Esophagus squamous epithelium (tissue), 5 donors: Measurements from ENCODE around the gene OOSP1. TPM values are rescaled to one million over a fixed set of nuclear protein-coding genes. Genes with fewer than 3 reads are reported as not detected.
"Not testable (repeated sequence)": the region's sequence is repeated elsewhere in the genome, so short reads cannot be mapped to it uniquely, and the experiment has no call there.

Source experiments
- DNase-seq: peaks from one replicate; lab custom pipeline; 2025; lab: John Stamatoyannopoulos, UW
- H3K27ac ChIP-seq, 4 donors: fragments of 200-600 bp; sonication (generic); one replicate each; pipeline ENCODE4 v1.5.1; 2016 to 2019; ENCODE audit warnings: mild to moderate bottlenecking in 1 of 4
- H3K27me3 ChIP-seq, 4 donors: fragments of 200-600 bp; sonication (generic); 1 replicate in 3 of 4; 2 replicates in 1 of 4; pipeline versions ENCODE4 v1.5.1 to v1.6.0; 2017 to 2021; ENCODE audit warnings: antibody characterized with exemption in 1 of 4
- H3K36me3 ChIP-seq, 3 donors: fragments of 200-600 bp; sonication (generic); one replicate each; pipeline ENCODE4 v1.5.1; 2016 to 2019
- H3K4me1 ChIP-seq, 3 donors: fragments of 200-600 bp; sonication (generic); one replicate each; pipeline ENCODE4 v1.5.1; 2017 to 2019
- H3K4me3 ChIP-seq, 4 donors: fragments of 200-600 bp; sonication (generic); 1 replicate in 3 of 4; 2 replicates in 1 of 4; pipeline ENCODE4 v1.5.1; 2016 to 2019; ENCODE audit warnings: mild to moderate bottlenecking in 2 of 4, moderate library complexity in 1 of 4
- H3K9me3 ChIP-seq, 3 donors: fragments of 200-600 bp; sonication (generic); one replicate each; pipeline ENCODE4 v1.5.1; 2016 to 2019
- CTCF ChIP-seq, 6 experiments: fragments of 450-650 bp in 4 of 6; fragments of 200-600 bp in 2 of 6; sonication (generic) in 2 of 6; IDR thresholded peaks; one replicate each; pipeline ENCODE4 v1.5.1; 2016 to 2019; ENCODE audit warnings: antibody characterized with exemption in 6 of 6, mild to moderate bottlenecking in 4 of 6, moderate library complexity in 4 of 6
- POLR2A ChIP-seq, 4 donors: fragments of 450-650 bp; IDR thresholded peaks; one replicate each; pipeline ENCODE4 v1.6.1; 2017; ENCODE audit warnings: antibody characterized with exemption in 4 of 4, mild to moderate bottlenecking in 4 of 4, moderate library complexity in 3 of 4
- WGBS, 2 donors: methylation state at CpG; one replicate each; pipeline ENCODE4 v1.1.5; 2018; 5-methylcytosine and 5-hydroxymethylcytosine counted together
- intact Hi-C: fragments of 100-400 bp; cut with DNase I; formaldehyde crosslinking; loops from one replicate; pipeline ENCODE4 v1.15.0; 2022
- total RNA-seq, 4 donors: library from RNA; depleted of rRNA; stranded (reverse); fragments of >200 nt; gene quantifications; one replicate each; pipeline ENCODE4 v1.1.0, GENCODE V29; 2016
- donor health status: DM: yes; HTN: yes; CAD: no.

Gene OOSP1
- total RNA-seq, 4 donors from 2014 or later, result not detected

DNA sequence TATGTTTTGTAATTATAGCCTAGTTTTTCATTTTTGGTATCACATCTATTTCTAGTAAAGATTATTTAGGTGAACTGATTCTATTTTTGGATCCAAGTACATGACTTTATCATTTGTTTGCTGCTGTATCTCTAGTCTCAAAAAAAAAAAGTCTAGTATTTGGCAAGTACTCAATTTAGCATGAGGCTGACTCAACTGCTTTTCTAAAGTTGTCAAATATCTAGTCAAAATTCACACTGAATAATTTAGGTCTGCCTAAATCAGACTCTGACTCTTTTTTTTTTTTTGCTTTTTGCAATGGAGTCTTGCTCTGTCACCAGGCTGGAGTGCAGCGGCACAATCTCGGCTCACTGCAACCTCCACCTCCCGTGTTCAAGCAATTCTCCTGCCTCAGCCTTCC lies 28.0 kb downstream of the OOSP1 start:
- Histone ChIP-seq H3K27ac (no peak overlapping the region), H3K4me3 (no peak overlapping the region), H3K4me1 (no peaks in the 10 kb centered on the region), H3K9me3 (no peaks in the 10 kb centered on the region), H3K27me3 (no peaks in the 10 kb centered on the region), H3K36me3 (no peaks in the 10 kb centered on the region)
- TF ChIP-seq POLR2A (IDR thresholded peaks at IDR 0.05), result no peak
- TF ChIP-seq CTCF (IDR thresholded peaks at IDR 0.05), result no peak
- no peak for DNase-seq
- 92% methylated on average over 3 of the region's 3 CpGs for WGBS, 2 donors
- intact Hi-C loops, result no loop called here

GRCh38 chr11:59967677-59968394 lies 29.6 kb downstream of the OOSP1 start:
- no peak for DNase-seq
- Histone ChIP-seq H3K4me3 (no peak overlapping the region), H3K36me3 (no peaks in the 10 kb centered on the region), H3K4me1 (no peaks in the 10 kb centered on the region), H3K27me3 (no peaks in the 10 kb centered on the region), H3K27ac (no peak overlapping the region), H3K9me3 (no peaks in the 10 kb centered on the region)
- intact Hi-C loops, result no loop called here
- TF ChIP-seq CTCF (IDR thresholded peaks at IDR 0.05), result no peak
- no peak for TF ChIP-seq POLR2A (IDR thresholded peaks at IDR 0.05)
- 73 to 86% methylated on average over 3 of the region's 3 CpGs for WGBS, 2 donors

DNA sequence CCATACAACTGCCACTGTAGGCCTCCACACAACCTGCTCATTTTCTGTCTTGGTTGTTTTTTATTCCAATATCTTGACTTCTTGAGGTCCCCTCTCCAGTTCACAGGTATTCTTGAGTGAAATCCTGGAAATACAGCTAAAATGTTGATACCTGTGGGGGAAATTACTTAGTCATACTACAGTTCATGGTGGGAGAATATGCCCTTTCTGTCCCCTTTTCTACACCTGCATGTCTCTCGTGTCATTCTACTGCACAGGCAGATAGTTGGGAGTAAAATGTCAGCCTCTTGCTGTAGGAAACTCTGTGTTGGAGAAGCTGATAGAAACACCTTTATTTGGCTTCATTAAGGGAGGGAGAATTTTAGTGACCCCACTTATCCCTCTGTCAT lies 30.2 kb downstream of the OOSP1 start:
- no peak overlapping the region for H3K27ac ChIP-seq
- DNase-seq, result no peak
- H3K4me3 ChIP-seq, result no peak overlapping the region
- WGBS, 2 donors, result 38 to 77% methylated on average over 1 of the region's 1 CpG
- intact Hi-C loops, result no loop called here
- TF ChIP-seq POLR2A (IDR thresholded peaks at IDR 0.05) (no peak), CTCF (IDR thresholded peaks at IDR 0.05) (no peak)
- H3K4me1 ChIP-seq, result no peaks in the 10 kb centered on the region
- no peaks in the 10 kb centered on the region for H3K9me3 ChIP-seq
- no peaks in the 10 kb centered on the region for H3K36me3 ChIP-seq
- H3K27me3 ChIP-seq, result no peaks in the 10 kb centered on the region

DNA sequence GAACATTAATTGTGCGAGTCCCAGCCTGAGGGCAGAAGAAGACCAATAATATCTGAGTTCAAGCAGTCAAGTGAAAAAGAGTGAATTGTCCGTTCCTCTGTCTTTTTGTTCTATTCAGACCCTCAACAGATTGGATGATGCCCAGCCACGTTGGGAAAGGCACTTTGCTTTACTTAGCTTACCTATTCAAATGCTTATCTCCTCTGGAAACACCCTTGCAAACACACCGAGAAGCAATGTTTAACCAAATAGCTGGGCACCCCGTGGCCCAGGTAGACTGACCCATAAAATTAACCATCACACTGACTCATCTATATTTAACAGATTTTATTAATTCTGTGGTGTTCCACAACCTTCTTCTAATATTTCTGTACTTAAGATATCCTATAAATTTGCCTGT lies 34.9 kb downstream of the OOSP1 start:
- no peaks in the 10 kb centered on the region for H3K36me3 ChIP-seq
- H3K27me3 ChIP-seq, result no peaks in the 10 kb centered on the region
- TF ChIP-seq POLR2A (IDR thresholded peaks at IDR 0.05) (no peak), CTCF (IDR thresholded peaks at IDR 0.05) (no peak)
- no peaks in the 10 kb centered on the region for H3K4me1 ChIP-seq
- no peaks in the 10 kb centered on the region for H3K9me3 ChIP-seq
- H3K4me3 ChIP-seq, result no peak overlapping the region
- intact Hi-C loops, result no loop called here
- no peak for DNase-seq
- no peak overlapping the region for H3K27ac ChIP-seq
- WGBS, 2 donors, result 41 to 53% methylated on average over 5 of the region's 5 CpGs

DNA sequence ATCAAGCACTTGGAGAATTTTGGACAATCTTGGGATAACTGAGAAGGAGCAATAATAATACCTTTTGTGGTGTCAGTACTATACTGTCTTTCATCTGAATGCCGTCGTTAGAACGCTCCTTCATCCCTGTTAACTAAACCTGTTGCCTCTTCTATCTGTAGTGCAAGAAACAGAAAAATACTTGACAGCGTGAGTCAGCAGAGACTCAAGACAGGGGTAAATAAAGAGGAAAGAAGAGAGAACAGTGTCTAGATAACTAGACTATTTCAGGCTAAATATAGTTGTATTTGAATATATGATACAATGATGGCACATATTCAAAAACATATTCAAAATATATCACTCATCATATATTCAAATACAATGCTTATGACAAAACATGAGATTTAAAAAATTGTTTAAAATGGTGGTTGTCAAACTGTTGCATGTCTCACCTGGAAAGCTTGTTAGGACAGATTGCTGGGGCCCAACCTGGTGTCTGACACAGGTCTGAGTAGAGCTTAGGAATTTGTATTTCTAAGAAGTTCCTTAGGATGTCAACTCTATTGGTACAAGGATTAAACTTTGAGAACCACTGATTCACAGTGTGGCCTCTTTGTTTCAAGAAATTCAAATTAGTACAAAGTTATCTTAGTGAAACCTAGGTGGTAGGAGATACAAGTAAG lies 43.0 kb downstream of the OOSP1 start:
- Histone ChIP-seq H3K4me3 (no peak overlapping the region), H3K9me3 (no peaks in the 10 kb centered on the region), H3K27ac (no peak overlapping the region), H3K36me3 (no peaks in the 10 kb centered on the region), H3K27me3 (no peaks in the 10 kb centered on the region), H3K4me1 (no peaks in the 10 kb centered on the region)
- TF ChIP-seq POLR2A (IDR thresholded peaks at IDR 0.05), result no peak
- no peak for TF ChIP-seq CTCF (IDR thresholded peaks at IDR 0.05)
- WGBS, 2 donors, result 85 to 91% methylated on average over 4 of the region's 4 CpGs
- DNase-seq, result no peak
- intact Hi-C loops, result no loop called here

GRCh38 chr11:59982037-59982436 lies 43.8 kb downstream of the OOSP1 start:
- H3K27me3 ChIP-seq, H3K4me3 ChIP-seq, intact Hi-C loops, H3K27ac ChIP-seq, DNase-seq, H3K36me3 ChIP-seq, H3K9me3 ChIP-seq, H3K4me1 ChIP-seq: not testable (repeated sequence)
- WGBS, 2 donors, result 53 to 64% methylated on average over 4 of the region's 4 CpGs
